ENCODE data around the gene RNF8.
A peak's percentile ranks its signal among the peaks of the same experiment; 100 is the strongest.

Gene RNF8

GRCh38 chr6:37311741-37312473 lies 41.9 kb upstream of the RNF8 start:
- Histone ChIP-seq H3K4me1 (ENCODE audit: low read length) (no peaks in the 10 kb centered on the region), H3K4me3 (ENCODE audit: low read length) (no peak overlapping the region), H3K27me3 (ENCODE audit: low read depth, low read length) (no peaks in the 10 kb centered on the region), H3K79me2 (ENCODE audit: low read length) (no peaks in the 10 kb centered on the region), H4K20me1 (ENCODE audit: insufficient read depth, low read length) (no peaks in the 10 kb centered on the region), H3K4me2 (ENCODE audit: low read length) (no peak overlapping the region), H3K9ac (ENCODE audit: low read length) (no peak overlapping the region), H3K36me3 (replicated peaks; ENCODE audit: low read depth, low read length) (peaks cover 14% of the 10 kb centered on the region), H2AFZ (ENCODE audit: low read depth, low read length) (no peak overlapping the region), H3K9me3 (ENCODE audit: insufficient read depth, low read length) (no peaks in the 10 kb centered on the region), H3K27ac (ENCODE audit: low read length) (no peak overlapping the region)
- TF ChIP-seq EZH2phosphoT487 (IDR thresholded peaks at IDR 0.05; ENCODE audit: low read depth) (no peak), CTCF (IDR thresholded peaks at IDR 0.05; ENCODE audit: low read depth, low read length) (no peak)

GRCh38 chr6:37313723-37314486 lies 39.9 kb upstream of the RNF8 start:
- no peak overlapping the region for H3K4me3 ChIP-seq (ENCODE audit: low read length)
- H3K27me3 ChIP-seq (ENCODE audit: low read depth, low read length), result no peaks in the 10 kb centered on the region
- H3K4me2 ChIP-seq (ENCODE audit: low read length), result no peak overlapping the region
- H4K20me1 ChIP-seq (ENCODE audit: insufficient read depth, low read length), result no peaks in the 10 kb centered on the region
- no peak overlapping the region for H3K27ac ChIP-seq (ENCODE audit: low read length)
- H3K9ac ChIP-seq (ENCODE audit: low read length), result no peak overlapping the region
- H3K79me2 ChIP-seq (ENCODE audit: low read length), result no peaks in the 10 kb centered on the region
- peaks cover 18% of the 10 kb centered on the region for H3K36me3 ChIP-seq (replicated peaks; ENCODE audit: low read depth, low read length)
- no peak overlapping the region for H2AFZ ChIP-seq (ENCODE audit: low read depth, low read length)
- no peaks in the 10 kb centered on the region for H3K4me1 ChIP-seq (ENCODE audit: low read length)
- TF ChIP-seq EZH2phosphoT487 (IDR thresholded peaks at IDR 0.05; ENCODE audit: low read depth), result no peak
- TF ChIP-seq CTCF (IDR thresholded peaks at IDR 0.05; ENCODE audit: low read depth, low read length), result no peak
- no peaks in the 10 kb centered on the region for H3K9me3 ChIP-seq (ENCODE audit: insufficient read depth, low read length)

GRCh38 chr6:37314487-37315156 lies 39.2 kb upstream of the RNF8 start:
- TF ChIP-seq EZH2phosphoT487 (IDR thresholded peaks at IDR 0.05; ENCODE audit: low read depth), result no peak
- TF ChIP-seq CTCF (IDR thresholded peaks at IDR 0.05; ENCODE audit: low read depth, low read length), result peak; percentile 82
- no peaks in the 10 kb centered on the region for H3K9me3 ChIP-seq (ENCODE audit: insufficient read depth, low read length)
- no peaks in the 10 kb centered on the region for H3K4me1 ChIP-seq (ENCODE audit: low read length)
- H3K79me2 ChIP-seq (ENCODE audit: low read length), result no peaks in the 10 kb centered on the region
- H2AFZ ChIP-seq (ENCODE audit: low read depth, low read length), result no peak overlapping the region
- no peak overlapping the region for H3K9ac ChIP-seq (ENCODE audit: low read length)
- no peak overlapping the region for H3K4me2 ChIP-seq (ENCODE audit: low read length)
- no peaks in the 10 kb centered on the region for H4K20me1 ChIP-seq (ENCODE audit: insufficient read depth, low read length)
- no peak overlapping the region for H3K4me3 ChIP-seq (ENCODE audit: low read length)
- H3K27ac ChIP-seq (ENCODE audit: low read length), result no peak overlapping the region
- peaks cover 24% of the 10 kb centered on the region for H3K36me3 ChIP-seq (replicated peaks; ENCODE audit: low read depth, low read length)
- no peaks in the 10 kb centered on the region for H3K27me3 ChIP-seq (ENCODE audit: low read depth, low read length)

- Histone ChIP-seq H4K20me1 (ENCODE audit: insufficient read depth, low read length) (no peaks in the 10 kb centered on the region), H3K79me2 (ENCODE audit: low read length) (no peaks in the 10 kb centered on the region), H3K4me3 (ENCODE audit: low read length) (no peak overlapping the region), H3K9ac (ENCODE audit: low read length) (no peak overlapping the region), H3K9me3 (ENCODE audit: insufficient read depth, low read length) (no peaks in the 10 kb centered on the region), H3K4me1 (ENCODE audit: low read length) (no peaks in the 10 kb centered on the region), H2AFZ (ENCODE audit: low read depth, low read length) (no peak overlapping the region), H3K27ac (ENCODE audit: low read length) (no peak overlapping the region), H3K4me2 (ENCODE audit: low read length) (no peak overlapping the region), H3K27me3 (ENCODE audit: low read depth, low read length) (no peaks in the 10 kb centered on the region), H3K36me3 (replicated peaks; ENCODE audit: low read depth, low read length) (peaks cover 25% of the 10 kb centered on the region)
- no peak for TF ChIP-seq EZH2phosphoT487 (IDR thresholded peaks at IDR 0.05; ENCODE audit: low read depth)
- TF ChIP-seq CTCF (IDR thresholded peaks at IDR 0.05; ENCODE audit: low read depth, low read length), result no peak
Observed at GRCh38 chr6:37315157-37315515, 38.6 kb upstream of the RNF8 start.

Measured in OCI-LY3 (cell line).